GM18505 (cell line): ENCODE results near the gene NKRF.
A peak's percentile ranks its signal among the peaks of the same experiment; 100 is the strongest.

Source experiments
- ATAC-seq: cut with Tn5 transposase; IDR thresholded peaks from one replicate; pipeline ENCODE4 v1.9.1; 2021; ENCODE audit not compliant: unreplicated experiment
- POLR2A ChIP-seq: IDR thresholded peaks from 4 replicates; pipeline ENCODE4 v1.6.1; 2011; ENCODE audit warnings: borderline replicate concordance; ENCODE audit not compliant: insufficient read depth, insufficient read length; ENCODE audit errors: extremely low read depth

NKRF gene

DNA sequence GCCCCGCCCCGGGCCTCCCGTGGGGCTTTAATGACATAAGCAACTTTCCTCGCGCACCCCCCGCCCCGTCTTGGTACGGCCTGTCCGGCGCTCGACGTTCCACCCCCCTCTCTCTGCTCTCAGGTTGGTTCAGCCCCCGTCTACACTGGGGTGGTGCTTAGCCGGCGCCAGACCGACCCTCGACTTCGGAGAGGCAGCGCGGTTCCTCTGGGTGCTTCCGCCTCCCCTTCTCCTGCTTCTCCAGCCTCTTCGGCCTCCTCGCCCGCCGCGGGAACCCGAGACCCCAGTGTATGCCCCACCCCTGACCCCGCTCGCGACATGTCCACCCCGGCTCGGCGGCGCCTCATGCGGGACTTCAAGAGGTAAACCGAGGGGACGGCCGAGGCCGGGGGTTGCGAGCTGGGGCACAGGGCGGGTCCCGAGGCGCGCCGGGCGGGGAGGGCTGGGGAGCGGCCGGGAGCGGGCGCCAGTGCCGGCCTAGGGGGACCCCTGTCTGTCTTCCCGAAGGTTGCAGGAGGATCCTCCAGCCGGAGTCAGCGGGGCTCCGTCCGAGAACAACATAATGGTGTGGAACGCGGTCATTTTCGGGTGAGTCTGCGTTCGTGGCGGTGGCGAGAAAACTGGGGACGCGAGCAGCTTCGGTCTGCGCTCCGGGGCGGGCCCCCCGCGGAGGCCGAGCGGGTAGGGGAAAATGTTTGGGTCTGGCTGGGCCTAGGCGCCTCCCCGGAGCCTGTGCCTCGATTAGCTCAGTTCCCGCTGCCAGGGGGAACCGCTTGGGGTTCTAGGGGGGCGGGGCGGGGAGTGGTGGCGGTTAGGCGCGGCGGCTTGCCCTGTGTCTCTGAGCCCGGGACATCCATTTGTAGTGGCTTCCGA, 31.6 kb downstream of the NKRF start, which contains the start of gene UBE2A:
Gene UBE2A (plus strand): TSS at position 170 of the 873 bp plus-strand sequence. CDS start 149 bp downstream, at position 319.
- ATAC-seq, result peak; percentile 77
- peak; percentile 95 for TF ChIP-seq POLR2A

DNA sequence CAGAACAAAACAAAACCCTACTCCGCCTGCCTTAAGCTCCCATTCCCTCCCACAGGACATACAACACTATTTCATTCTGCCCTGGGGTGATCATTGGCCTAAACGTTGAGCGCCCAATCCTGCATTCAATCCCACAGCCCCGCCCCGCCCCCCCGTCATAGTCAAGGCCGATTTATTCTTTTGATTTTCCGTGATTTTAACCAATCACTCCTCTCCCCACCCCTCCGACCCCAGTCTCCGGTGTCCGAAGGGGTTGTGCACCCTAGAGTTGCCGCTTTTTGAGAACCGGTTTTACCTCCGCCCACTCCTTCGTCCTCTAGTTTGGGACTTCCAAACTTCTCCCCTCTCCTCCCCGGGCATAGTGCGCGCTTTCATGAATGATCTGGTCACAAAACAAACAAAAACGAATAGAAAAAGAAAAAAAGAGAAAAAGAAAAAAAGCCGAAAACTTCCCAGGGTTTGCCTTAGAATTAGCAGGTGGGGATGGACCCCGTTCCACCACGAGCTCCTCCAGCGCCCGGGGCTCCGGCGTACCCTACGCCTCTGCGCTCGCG, 32.3 kb downstream of the NKRF start:
- no peak for TF ChIP-seq POLR2A
- peak; percentile 21 for ATAC-seq

DNA sequence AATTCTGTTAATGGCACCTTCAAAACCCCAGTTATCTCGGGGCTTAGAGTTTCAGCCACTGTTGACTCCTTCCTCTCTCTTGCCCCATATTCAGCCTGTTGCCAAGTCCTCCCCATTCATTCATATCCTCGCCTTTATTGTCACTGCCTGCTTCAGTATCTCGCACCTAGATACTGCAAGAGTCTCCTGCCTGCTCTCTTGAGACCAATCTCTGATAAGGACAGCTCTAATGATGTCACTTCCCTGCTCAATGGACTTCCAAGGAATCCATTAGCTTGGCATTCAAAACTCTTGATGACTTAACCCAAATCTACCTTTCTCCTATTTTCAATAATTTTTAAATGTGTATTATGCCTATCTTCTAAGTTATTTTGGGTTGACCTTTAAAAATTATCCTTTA, 33.0 kb downstream of the NKRF start:
- no peak for ATAC-seq
- no peak for TF ChIP-seq POLR2A

DNA sequence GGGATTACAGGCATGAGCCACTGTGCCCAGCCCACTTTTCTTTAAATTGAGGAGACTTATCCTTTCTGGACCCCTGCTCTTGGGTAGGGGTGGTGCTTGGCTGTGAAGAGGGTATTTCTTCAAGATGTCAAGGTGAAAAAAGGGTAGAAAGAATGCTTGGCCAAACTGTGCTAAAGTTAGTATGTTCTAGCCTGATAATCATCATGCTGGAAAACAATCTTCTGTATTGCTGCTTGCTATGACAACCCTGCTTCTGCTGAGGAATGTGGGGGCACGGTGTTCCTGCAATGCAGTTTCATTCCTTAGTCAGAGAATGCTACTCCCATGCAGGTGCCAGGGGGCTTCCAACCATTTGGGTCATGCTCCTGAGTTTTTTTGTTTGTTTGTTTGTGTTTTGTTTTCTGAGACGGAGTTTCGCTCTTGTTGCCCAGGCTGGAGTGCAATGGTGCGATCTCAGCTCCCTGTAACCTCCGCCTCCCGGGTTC, 35.8 kb downstream of the NKRF start:
- no peak for ATAC-seq
- no peak for TF ChIP-seq POLR2A

DNA sequence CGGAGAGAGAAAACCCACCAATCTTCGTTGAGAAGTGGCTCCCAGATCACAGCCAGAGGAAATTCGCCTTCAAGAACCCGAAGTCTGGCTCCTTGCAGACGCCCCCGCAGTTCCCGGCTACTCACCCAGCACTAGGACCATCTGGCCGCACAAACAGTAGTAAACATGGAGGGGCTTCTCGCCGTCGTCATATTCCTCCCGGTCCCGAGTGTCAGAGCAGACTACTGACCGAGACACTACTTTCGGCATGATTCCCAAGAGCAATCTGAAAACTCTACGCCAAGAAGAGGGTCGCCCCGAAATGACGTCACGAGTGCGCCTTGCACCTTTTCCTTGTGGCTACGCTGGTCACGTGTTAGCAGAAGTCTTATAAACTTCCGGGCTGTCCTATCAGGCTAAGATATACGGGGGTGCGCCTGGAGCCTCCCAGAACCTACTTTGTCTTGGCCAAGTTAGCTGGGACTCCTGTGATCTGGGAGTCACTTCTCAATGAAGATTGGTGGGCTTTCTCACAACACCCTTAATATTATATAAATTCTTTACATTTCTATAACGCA, 41.0 kb downstream of the NKRF start, which contains the start of gene STEEP1:
Gene STEEP1 (minus strand): TSS at position 303 of the 557 bp plus-strand sequence. CDS start 54 bp downstream, at position 249.
- TF ChIP-seq POLR2A, result peak; percentile 51
- ATAC-seq, result peak; percentile 89

DNA sequence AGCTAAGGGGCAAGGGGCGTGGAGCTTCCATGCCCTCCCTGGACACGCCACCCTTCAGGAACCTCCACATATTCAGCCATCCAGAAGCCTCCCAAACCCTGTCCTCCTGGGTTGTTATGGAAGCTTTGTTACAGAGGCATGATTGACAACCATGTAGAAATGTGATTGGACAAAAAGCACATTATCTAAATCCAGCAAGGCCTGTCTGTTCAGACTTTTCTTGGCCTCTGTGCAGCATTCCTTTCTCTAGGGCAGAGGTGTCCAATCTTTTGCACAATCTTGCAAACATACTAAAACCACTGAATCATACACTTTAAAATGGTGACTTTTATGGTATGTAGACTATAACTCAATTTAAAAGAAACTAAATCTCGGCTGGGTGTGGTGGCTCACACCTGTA, 53.7 kb downstream of the NKRF start:
- ATAC-seq, result no peak
- no peak for TF ChIP-seq POLR2A

DNA sequence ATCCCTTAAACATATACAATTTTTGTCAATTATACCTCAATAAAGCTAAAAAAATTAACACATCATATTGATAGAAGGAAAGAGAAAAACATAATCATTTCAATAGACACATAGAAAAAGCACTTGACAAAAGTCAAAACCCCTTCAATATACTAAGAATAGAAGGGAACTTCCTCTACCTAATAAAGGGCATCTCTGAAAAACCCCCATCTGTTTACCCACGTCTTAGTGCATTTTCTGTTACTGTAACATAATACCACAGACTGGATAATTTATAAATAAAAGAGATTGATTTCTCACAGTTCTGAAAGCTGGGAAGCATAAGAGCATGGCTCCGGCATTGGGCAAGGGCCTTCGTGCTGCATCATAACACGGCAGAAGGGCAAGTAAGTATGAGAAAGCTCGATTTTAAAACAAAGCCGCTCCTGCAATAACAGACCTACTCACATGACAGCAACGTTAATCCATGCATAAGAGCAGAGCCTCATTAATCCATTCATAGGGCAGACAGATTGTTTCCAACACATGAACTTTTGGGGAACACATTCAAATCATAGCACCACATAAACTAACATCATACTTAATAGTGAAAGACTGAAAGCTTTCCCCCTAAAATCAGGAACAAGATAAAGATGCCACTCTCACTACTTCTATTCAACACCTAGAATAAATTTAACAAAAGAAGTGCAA, 56.8 kb downstream of the NKRF start:
- TF ChIP-seq POLR2A, result no peak
- no peak for ATAC-seq

DNA sequence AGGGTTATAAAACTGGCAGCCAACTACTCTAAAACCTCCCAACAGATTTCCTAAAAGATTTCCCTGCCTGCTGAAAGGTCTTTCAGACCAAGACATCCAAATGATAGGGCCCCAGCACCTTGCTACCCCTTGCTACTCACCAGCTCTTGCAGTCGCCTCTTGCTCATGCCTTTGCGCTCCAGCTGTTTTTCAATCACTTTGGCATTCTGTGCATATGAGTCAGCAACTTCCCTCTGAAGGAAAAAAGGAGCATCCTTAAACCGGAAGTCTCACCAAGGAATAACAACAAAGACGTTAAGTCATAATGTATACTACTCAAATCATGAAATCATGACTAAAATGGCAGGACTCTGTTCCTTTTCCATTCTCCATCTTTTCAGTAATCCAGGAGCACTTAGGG, 65.0 kb downstream of the NKRF start:
- no peak for TF ChIP-seq POLR2A
- no peak for ATAC-seq

DNA sequence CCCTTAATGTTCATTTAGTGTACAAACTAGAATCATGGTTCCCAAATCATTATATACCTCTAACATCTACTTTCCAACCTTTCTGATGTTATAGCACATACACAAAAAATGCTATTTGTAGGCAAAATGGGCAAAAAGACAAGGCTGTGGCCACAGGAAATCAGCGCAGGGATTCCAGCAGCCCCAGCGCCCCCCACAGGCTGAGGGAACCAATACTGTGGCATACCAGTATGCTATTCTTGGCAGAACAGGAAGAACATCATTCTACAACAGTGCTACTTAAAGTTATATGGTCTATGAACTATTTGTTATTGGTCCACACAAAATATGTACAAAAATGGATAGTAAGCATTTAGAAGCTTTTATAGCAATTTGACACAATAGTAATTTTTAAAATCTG, 66.4 kb downstream of the NKRF start:
- TF ChIP-seq POLR2A, result no peak
- no peak for ATAC-seq
